HG03469 (cell line): ENCODE data around the gene LUZP2.

Experiments used
- ATAC-seq: cut with Tn5 transposase; IDR thresholded peaks from one replicate; pipeline ENCODE4 v1.9.1; 2021; ENCODE audit warnings: mild to moderate bottlenecking, moderate library complexity, moderate number of reproducible peaks; ENCODE audit not compliant: unreplicated experiment

Gene LUZP2

GRCh38 chr11:24708616-24709015, 211.8 kb downstream of the LUZP2 start:
- ATAC-seq: no peak

GRCh38 chr11:24709928-24710565, 213.2 kb downstream of the LUZP2 start:
- ATAC-seq: no peak

GRCh38 chr11:24714601-24715000, 217.7 kb downstream of the LUZP2 start:
- ATAC-seq: no peak

GRCh38 chr11:24716403-24716802, 219.6 kb downstream of the LUZP2 start:
- ATAC-seq: no peak

- ATAC-seq: no peak
Observed at GRCh38 chr11:24723231-24723630, 226.4 kb downstream of the LUZP2 start.

GRCh38 chr11:24731554-24731953, 234.7 kb downstream of the LUZP2 start:
- no peak for ATAC-seq

- no peak for ATAC-seq
Observed at GRCh38 chr11:24734742-24735237, 237.9 kb downstream of the LUZP2 start.

- no peak for ATAC-seq
Observed at GRCh38 chr11:24738972-24739371, 242.1 kb downstream of the LUZP2 start.

GRCh38 chr11:24739637-24740036, 242.8 kb downstream of the LUZP2 start:
- no peak for ATAC-seq

- no peak for ATAC-seq
Observed at GRCh38 chr11:24747275-24748251, 250.7 kb downstream of the LUZP2 start.

GRCh38 chr11:24748261-24748660, 251.4 kb downstream of the LUZP2 start:
- ATAC-seq: no peak

- ATAC-seq: no peak
Observed at GRCh38 chr11:24754406-24754805, 257.6 kb downstream of the LUZP2 start.

- no peak for ATAC-seq
Observed at GRCh38 chr11:24755260-24755839, 258.5 kb downstream of the LUZP2 start.

GRCh38 chr11:24759742-24760141, 262.9 kb downstream of the LUZP2 start:
- ATAC-seq: no peak

GRCh38 chr11:24760681-24761080, 263.8 kb downstream of the LUZP2 start:
- ATAC-seq: no peak

GRCh38 chr11:24762076-24762475, 265.2 kb downstream of the LUZP2 start:
- no peak for ATAC-seq

GRCh38 chr11:24767411-24767810, 270.6 kb downstream of the LUZP2 start:
- ATAC-seq: no peak

- ATAC-seq: no peak
Observed at GRCh38 chr11:24773322-24773721, 276.5 kb downstream of the LUZP2 start.

- no peak for ATAC-seq
Observed at GRCh38 chr11:24779791-24780190, 282.9 kb downstream of the LUZP2 start.

GRCh38 chr11:24781288-24781687, 284.4 kb downstream of the LUZP2 start:
- ATAC-seq: no peak

GRCh38 chr11:24793479-24793878, 296.6 kb downstream of the LUZP2 start:
- no peak for ATAC-seq

- ATAC-seq: no peak
Observed at GRCh38 chr11:24794064-24794463, 297.2 kb downstream of the LUZP2 start.
